IMR-90 (cell line): ENCODE measurements around the gene ERC2. TPM values are rescaled to one million over a fixed set of nuclear protein-coding genes. Genes with fewer than 3 reads are reported as not detected.

ENCODE experiments used
- ATAC-seq: fragments of 200-7000 bp; cut with Tn5 transposase; 2 replicates; pipeline ENCODE4 v1.9.1; 2020; ENCODE audit warnings: low read depth, mild to moderate bottlenecking, moderate library complexity
- BruUV-seq: library from RNA; stranded (reverse); fragments of 400-500 nt; replicated peaks from 2 replicates; lab custom pipeline; 2021; lab: Mats Ljungman, UMichigan
- CTCF ChIA-PET: fragments of 300-600 bp; formaldehyde crosslinking; extraction: SDS; loops from one replicate; lab custom pipeline; 2021; ENCODE audit warnings: antibody characterized with exemption; lab: Yijun Ruan, JAX
- POLR2A ChIA-PET: fragments of 300-600 bp; sonication (Branson Sonifier 250); formaldehyde crosslinking; loops from one replicate; lab custom pipeline; 2022; ENCODE audit warnings: antibody characterized with exemption; ENCODE audit not compliant: unreplicated experiment; lab: Charles Lee
- DNase-seq: peaks from one replicate; pipeline ENCODE4 v3.0.0; 2013
- H2AFZ ChIP-seq: replicated peaks from 2 replicates; pipeline ENCODE3; 2013; ENCODE audit warnings: low read length, mild to moderate bottlenecking; ENCODE audit not compliant: poor library complexity
- H2AK5ac ChIP-seq: 2 replicates; pipeline ENCODE4 v1.6.1; 2013; ENCODE audit warnings: low read depth, low read length, inconsistent platforms
- H2AK9ac ChIP-seq: replicated peaks from 2 replicates; pipeline ENCODE3; 2013; ENCODE audit warnings: mild to moderate bottlenecking, low read depth, low read length, moderate library complexity; ENCODE audit not compliant: poor library complexity
- H2BK120ac ChIP-seq: 2 replicates; pipeline ENCODE4 v1.6.1; 2013; ENCODE audit warnings: low read depth, low read length, inconsistent platforms
- H2BK15ac ChIP-seq: 3 replicates; pipeline ENCODE4 v1.6.1; 2013; ENCODE audit warnings: low read depth, low read length, inconsistent platforms
- H2BK20ac ChIP-seq: 2 replicates; pipeline ENCODE4 v1.6.1; 2013; ENCODE audit warnings: low read depth, mild to moderate bottlenecking, inconsistent platforms, low read length, moderate library complexity
- H2BK5ac ChIP-seq: 2 replicates; pipeline ENCODE4 v1.6.1; 2013; ENCODE audit warnings: mild to moderate bottlenecking, low read depth, low read length, inconsistent platforms; ENCODE audit not compliant: poor library complexity, severe bottlenecking
- H3K14ac ChIP-seq: replicated peaks from 2 replicates; pipeline ENCODE4 v1.6.1; 2013; ENCODE audit warnings: low read depth, low read length, inconsistent platforms
- H3K18ac ChIP-seq: 2 replicates; pipeline ENCODE4 v1.6.1; 2013; ENCODE audit warnings: low read depth, low read length, control low read depth
- H3K23ac ChIP-seq: 2 replicates; pipeline ENCODE4 v1.6.1; 2013; ENCODE audit warnings: low read depth, low read length, inconsistent platforms
- H3K27ac ChIP-seq: 2 replicates; pipeline ENCODE4 v1.5.1; 2013; ENCODE audit warnings: mild to moderate bottlenecking, control low read depth, low read length; ENCODE audit not compliant: insufficient read depth
- H3K27me3 ChIP-seq: 2 replicates; pipeline ENCODE4 v1.6.1; 2013; ENCODE audit warnings: low read length; ENCODE audit not compliant: control insufficient read depth, insufficient read depth
- H3K36me3 ChIP-seq: 2 replicates; pipeline ENCODE4 v1.6.1; 2013; ENCODE audit warnings: low read length, mixed read lengths; ENCODE audit not compliant: control insufficient read depth, insufficient read depth
- H3K4ac ChIP-seq: 2 replicates; pipeline ENCODE4 v1.6.1; 2013; ENCODE audit warnings: low read depth, low read length, inconsistent platforms
- H3K4me1 ChIP-seq: 2 replicates; pipeline ENCODE4 v1.6.1; 2013; ENCODE audit warnings: low read length, mixed read lengths; ENCODE audit not compliant: control insufficient read depth, insufficient read depth
- H3K4me2 ChIP-seq: 2 replicates; pipeline ENCODE4 v1.6.1; 2013; ENCODE audit warnings: low read depth, mild to moderate bottlenecking, control low read depth, low read length, moderate library complexity
- H3K4me3 ChIP-seq: 2 replicates; pipeline ENCODE4 v1.5.1; 2013; ENCODE audit warnings: low read depth, mild to moderate bottlenecking, control low read depth, low read length, moderate library complexity; ENCODE audit not compliant: insufficient read depth
- H3K56ac ChIP-seq: 2 replicates; pipeline ENCODE4 v1.6.1; 2013; ENCODE audit warnings: low read length, inconsistent platforms; ENCODE audit not compliant: insufficient read depth; ENCODE audit errors: extremely low read depth
- H3K79me1 ChIP-seq, 2 experiments: 2 replicates each; pipeline ENCODE4 v1.6.1; 2013; ENCODE audit warnings: low read length in 2 of 2, inconsistent platforms in 1 of 2, low read depth in 1 of 2
- H3K9ac ChIP-seq: 2 replicates; pipeline ENCODE4 v1.6.1; 2013; ENCODE audit warnings: low read depth, low read length, control low read depth
- H3K9me1 ChIP-seq: 2 replicates; pipeline ENCODE4 v1.6.1; 2013; ENCODE audit warnings: low read length, inconsistent platforms; ENCODE audit not compliant: insufficient read depth
- H3K9me3 ChIP-seq: 2 replicates; pipeline ENCODE4 v1.6.1; 2013; ENCODE audit warnings: low read length; ENCODE audit not compliant: control insufficient read depth, insufficient read depth
- H4K20me1 ChIP-seq: 2 replicates; pipeline ENCODE4 v1.6.1; 2013; ENCODE audit warnings: low read length, inconsistent platforms; ENCODE audit not compliant: insufficient read depth
- H4K5ac ChIP-seq: 2 replicates; pipeline ENCODE4 v1.6.1; 2013; ENCODE audit warnings: mild to moderate bottlenecking, low read depth, low read length, control low read depth
- H4K8ac ChIP-seq, 2 experiments: 2 replicates each; pipeline ENCODE4 v1.6.1; 2013; ENCODE audit warnings: low read depth in 2 of 2, low read length in 2 of 2, control low read depth in 1 of 2, inconsistent platforms in 1 of 2
- H4K91ac ChIP-seq: 2 replicates; pipeline ENCODE4 v1.6.1; 2013; ENCODE audit warnings: low read depth, low read length, inconsistent platforms; ENCODE audit not compliant: insufficient read depth
- CEBPB ChIP-seq: IDR thresholded peaks from 2 replicates; pipeline ENCODE4 v1.6.1; 2012; ENCODE audit warnings: low read depth, low read length, improper control_type of control experiment
- FOS ChIP-seq: fragments of 150-350 bp; IDR thresholded peaks from 2 replicates; pipeline ENCODE4 v1.6.1; 2016; ENCODE audit warnings: low read depth, low read length
- MXI1 ChIP-seq: IDR thresholded peaks from 2 replicates; pipeline ENCODE4 v1.6.1; 2012; ENCODE audit warnings: low read depth, mild to moderate bottlenecking, low read length, moderate library complexity, borderline replicate concordance
- POLR2A ChIP-seq: IDR thresholded peaks from 2 replicates; pipeline ENCODE4 v1.6.1; 2012; ENCODE audit warnings: mild to moderate bottlenecking, low read depth, low read length
- RAD21 ChIP-seq: IDR thresholded peaks from 2 replicates; pipeline ENCODE4 v1.6.1; 2012; ENCODE audit warnings: low read length, improper control_type of control experiment
- SMC3 ChIP-seq: fragments of 150-350 bp; IDR thresholded peaks from 2 replicates; pipeline ENCODE4 v1.6.1; 2016; ENCODE audit warnings: low read depth, mild to moderate bottlenecking, antibody characterized with exemption, low read length, moderate library complexity
- dilution Hi-C: fragments of 300-500 bp; cut with HindIII; formaldehyde crosslinking; loops from one replicate; pipeline ENCODE4 v1.14.3; 2018; ENCODE audit warnings: low sequenced_read_pairs; ENCODE audit not compliant: unreplicated experiment
- in situ Hi-C: fragments of 300-500 bp; cut with MboI; formaldehyde crosslinking; loops from 3 replicates; pipeline ENCODE4 v1.14.3; 2019; ENCODE audit warnings: low sequenced_read_pairs, inconsistent platforms, mixed read lengths
- intact Hi-C: fragments of 100-400 bp; cut with micrococcal nuclease; formaldehyde crosslinking; loops from 2 replicates; pipeline ENCODE4 v1.10.0; 2022
- polyA plus RNA-seq, 3 experiments: library from polyadenylated mRNA; depleted of rRNA; stranded (reverse); fragments of >200 nt; gene quantifications; 2 replicates each; pipeline ENCODE4 v1.2.3, GENCODE V29; 2012; ENCODE audit warnings: low replicate concordance in 1 of 3
- total RNA-seq: library from RNA; depleted of rRNA; stranded (reverse); fragments of >200 nt; gene quantifications from 2 replicates; pipeline ENCODE4 v1.2.3, GENCODE V29; 2012
- TF ChIP-seq, protein P1 (sequence below): fragments of 150-350 bp; IDR thresholded peaks from 2 replicates; pipeline ENCODE4 v1.6.1; 2016; ENCODE audit warnings: low read depth, mild to moderate bottlenecking, low read length, moderate library complexity, borderline replicate concordance

ERC2 gene
- total and polyA plus RNA-seq, 2 of the 4 experiments (the other 2 are of a cell fraction), result 0.17 to 0.18 TPM

DNA sequence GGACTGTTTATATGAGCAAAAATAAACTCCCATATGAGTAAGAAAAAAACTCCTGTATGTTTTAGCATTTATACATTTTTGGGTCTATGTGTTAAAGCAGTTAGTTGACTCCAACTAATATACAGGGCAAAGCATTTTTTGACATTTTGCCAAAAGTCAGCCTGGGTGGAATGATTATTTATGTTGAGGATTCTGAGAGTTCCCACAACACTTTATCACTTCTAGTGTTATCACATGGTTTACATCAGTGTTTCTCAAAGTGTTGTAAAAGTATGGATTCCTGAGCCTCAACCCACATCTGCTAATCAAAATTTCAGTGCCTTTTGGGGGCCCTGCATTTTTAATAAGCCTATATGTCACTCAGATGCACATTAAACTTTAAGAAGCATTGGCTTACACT lies 643.9 kb downstream of the ERC2 start:
- no peak overlapping the region for H3K14ac ChIP-seq
- no peaks in the 10 kb centered on the region for H4K20me1 ChIP-seq
- POLR2A ChIA-PET, result no interaction called here
- peaks cover 3% of the 10 kb centered on the region for H3K4me1 ChIP-seq
- H3K4ac ChIP-seq, result no peak overlapping the region
- intact Hi-C loops, result no loop called here
- no peak overlapping the region for H3K23ac ChIP-seq
- no peaks in the 10 kb centered on the region for H3K9me3 ChIP-seq
- no peak overlapping the region for H4K8ac ChIP-seq
- no peak overlapping the region for H3K56ac ChIP-seq
- H2BK120ac ChIP-seq, result no peak overlapping the region
- peaks cover 6% of the 10 kb centered on the region for H3K27me3 ChIP-seq
- no peak overlapping the region for H2AK5ac ChIP-seq
- CTCF ChIA-PET, result no interaction called here
- no TSS peak for BruUV-seq
- no peak overlapping the region for H3K4me2 ChIP-seq
- H3K27ac ChIP-seq, result no peak overlapping the region
- ATAC-seq, result no peak
- no peak overlapping the region for H2BK5ac ChIP-seq
- no peaks in the 10 kb centered on the region for H3K79me1 ChIP-seq
- H4K5ac ChIP-seq, result no peak overlapping the region
- H2BK20ac ChIP-seq, result no peak overlapping the region
- H3K18ac ChIP-seq, result no peak overlapping the region
- no peak overlapping the region for H2BK15ac ChIP-seq
- H4K91ac ChIP-seq, result no peak overlapping the region
- no peak overlapping the region for H3K4me3 ChIP-seq
- TF ChIP-seq SMC3 (no peak), MXI1 (no peak), POLR2A (no peak), FOS (no peak), RAD21 (no peak), CEBPB (no peak)
- TF ChIP-seq, protein P1, sequence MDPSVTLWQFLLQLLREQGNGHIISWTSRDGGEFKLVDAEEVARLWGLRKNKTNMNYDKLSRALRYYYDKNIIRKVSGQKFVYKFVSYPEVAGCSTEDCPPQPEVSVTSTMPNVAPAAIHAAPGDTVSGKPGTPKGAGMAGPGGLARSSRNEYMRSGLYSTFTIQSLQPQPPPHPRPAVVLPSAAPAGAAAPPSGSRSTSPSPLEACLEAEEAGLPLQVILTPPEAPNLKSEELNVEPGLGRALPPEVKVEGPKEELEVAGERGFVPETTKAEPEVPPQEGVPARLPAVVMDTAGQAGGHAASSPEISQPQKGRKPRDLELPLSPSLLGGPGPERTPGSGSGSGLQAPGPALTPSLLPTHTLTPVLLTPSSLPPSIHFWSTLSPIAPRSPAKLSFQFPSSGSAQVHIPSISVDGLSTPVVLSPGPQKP, result no peak
- no peak overlapping the region for H3K9ac ChIP-seq
- H3K9me1 ChIP-seq, result no peaks in the 10 kb centered on the region
- in situ Hi-C loops, result no loop called here
- H2AK9ac ChIP-seq, result no peak overlapping the region
- DNase-seq, result no peak
- H3K36me3 ChIP-seq, result no peaks in the 10 kb centered on the region
- H2AFZ ChIP-seq, result no peak overlapping the region
- dilution Hi-C loops, result no loop called here
